B cell (primary cell): ENCODE measurements around the gene POLD4.

Experiments used
- CTCF ChIP-seq: fragments of 200-600 bp; IDR thresholded peaks from one replicate; pipeline ENCODE4 v1.8.0; 2022; ENCODE audit warnings: antibody characterized with exemption, mild to moderate bottlenecking
- EZH2 ChIP-seq: IDR thresholded peaks from 2 replicates; pipeline ENCODE4 v1.6.1; 2012; ENCODE audit warnings: borderline replicate concordance, low read depth, mild to moderate bottlenecking, moderate library complexity, low read length; ENCODE audit not compliant: insufficient read depth, poor library complexity, severe bottlenecking

DNA sequence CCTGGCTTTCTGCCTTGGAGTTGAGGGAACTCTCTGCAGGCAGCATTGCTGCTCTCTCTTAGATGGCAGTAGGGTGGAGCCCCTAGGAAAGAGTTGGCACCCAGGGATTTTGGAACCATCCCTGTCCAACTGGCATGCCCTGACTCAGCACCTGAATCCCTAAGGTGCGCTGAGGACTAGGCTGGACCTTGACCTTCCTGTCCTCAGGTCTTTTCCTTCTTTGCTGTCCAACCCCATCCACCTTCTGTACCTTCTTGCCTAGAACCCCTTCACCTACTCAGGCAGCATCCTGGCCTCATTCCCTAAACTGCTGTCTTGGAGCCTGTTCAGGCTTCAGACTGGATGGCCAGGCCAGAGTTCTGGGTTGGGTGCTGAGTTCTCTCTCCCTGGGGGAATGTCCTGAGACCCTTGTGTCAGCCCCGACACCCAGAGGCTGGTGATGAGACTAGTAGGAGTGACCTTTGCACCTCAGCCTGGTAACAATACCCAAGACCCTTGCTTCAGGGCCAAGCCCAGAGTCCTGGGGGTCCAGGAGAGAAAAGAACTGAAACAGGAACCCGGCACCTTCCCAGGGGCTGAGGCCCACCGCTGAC lies 2.5 kb upstream of the POLD4 start:
- TF ChIP-seq CTCF, result no peak
- TF ChIP-seq EZH2, result no peak
